GM18870 (cell line): ENCODE data around the gene KNG1.
A peak's percentile ranks its signal among the peaks of the same experiment; 100 is the strongest.

Experiments
- ATAC-seq: cut with Tn5 transposase; IDR thresholded peaks from one replicate; pipeline ENCODE4 v1.9.1; 2021; ENCODE audit warnings: moderate library complexity; ENCODE audit not compliant: unreplicated experiment

Gene KNG1

GRCh38 chr3:186772701-186773417 lies 55.7 kb downstream of the KNG1 start:
- ATAC-seq, result peak; percentile 73

- ATAC-seq, result no peak
These were observed 58.8 kb downstream of the KNG1 start for GRCh38 chr3:186775999-186776398.

- ATAC-seq, result no peak
These were observed 62.0 kb downstream of the KNG1 start for GRCh38 chr3:186779204-186779603.

GRCh38 chr3:186782542-186783057 lies 65.4 kb downstream of the KNG1 start:
- no peak for ATAC-seq

GRCh38 chr3:186783058-186783730 lies 66.0 kb downstream of the KNG1 start, which contains the start of gene EIF4A2:
TSS of gene EIF4A2 (plus strand) at chr3:186783577. CDS start at chr3:186783611, 34 bp downstream.
- ATAC-seq, result peak; percentile 67

- ATAC-seq, result peak; percentile 39
These were observed 66.8 kb downstream of the KNG1 start for GRCh38 chr3:186783731-186784515.

- ATAC-seq, result no peak
These were observed 67.8 kb downstream of the KNG1 start for GRCh38 chr3:186784820-186785494.

GRCh38 chr3:186785495-186786018 lies 68.4 kb downstream of the KNG1 start:
- no peak for ATAC-seq

GRCh38 chr3:186786922-186787321 lies 69.8 kb downstream of the KNG1 start:
- ATAC-seq, result no peak

GRCh38 chr3:186787642-186788481 lies 70.7 kb downstream of the KNG1 start:
- no peak for ATAC-seq

GRCh38 chr3:186788482-186789370 lies 71.6 kb downstream of the KNG1 start:
- no peak for ATAC-seq

- ATAC-seq, result no peak
These were observed 72.5 kb downstream of the KNG1 start for GRCh38 chr3:186789554-186790260.

GRCh38 chr3:186790261-186790981 lies 73.3 kb downstream of the KNG1 start:
- no peak for ATAC-seq
